ENCODE results near the gene PHKA2.

The PHKA2 gene

GRCh38 chrX:18929775-18930174, 54.1 kb downstream of the PHKA2 start:
- DNase-seq = no peak

GRCh38 chrX:18927558-18927957, 56.4 kb downstream of the PHKA2 start:
- no peak for DNase-seq

GRCh38 chrX:18924507-18925088, 59.3 kb downstream of the PHKA2 start:
- no peak for DNase-seq

- DNase-seq = no peak
These were observed 63.3 kb downstream of the PHKA2 start for GRCh38 chrX:18920566-18920965.

- DNase-seq = no peak
These were observed 63.8 kb downstream of the PHKA2 start for GRCh38 chrX:18920079-18920478.

GRCh38 chrX:18917831-18918230, 66.1 kb downstream of the PHKA2 start:
- DNase-seq = no peak

GRCh38 chrX:18906286-18906685, 77.6 kb downstream of the PHKA2 start:
- no peak for DNase-seq

- no peak for DNase-seq
These were observed 83.4 kb downstream of the PHKA2 start for GRCh38 chrX:18900401-18900976.

GRCh38 chrX:18899796-18900380, 84.0 kb downstream of the PHKA2 start:
- no peak for DNase-seq

GRCh38 chrX:18898492-18898891, 85.4 kb downstream of the PHKA2 start:
- DNase-seq = no peak

- DNase-seq = no peak
These were observed 85.8 kb downstream of the PHKA2 start for GRCh38 chrX:18898091-18898490.

GRCh38 chrX:18897611-18898010, 86.3 kb downstream of the PHKA2 start:
- DNase-seq = no peak

GRCh38 chrX:18896680-18897544, 87.0 kb downstream of the PHKA2 start:
- no peak for DNase-seq

GRCh38 chrX:18895189-18895951, 88.5 kb downstream of the PHKA2 start:
- no peak for DNase-seq

GRCh38 chrX:18894156-18894555, 89.8 kb downstream of the PHKA2 start:
- no peak for DNase-seq

- no peak for DNase-seq
These were observed 90.4 kb downstream of the PHKA2 start for GRCh38 chrX:18893536-18893935.

- DNase-seq = no peak
These were observed 91.0 kb downstream of the PHKA2 start for GRCh38 chrX:18892899-18893298.

- no peak for DNase-seq
These were observed 92.4 kb downstream of the PHKA2 start for GRCh38 chrX:18891548-18891945.

GRCh38 chrX:18890724-18891547, 93.0 kb downstream of the PHKA2 start:
- DNase-seq = no peak

GRCh38 chrX:18890049-18890381, 93.9 kb downstream of the PHKA2 start:
- DNase-seq = no peak

- no peak for DNase-seq
These were observed 94.4 kb downstream of the PHKA2 start for GRCh38 chrX:18889346-18890048.

GRCh38 chrX:18888281-18888680, 95.6 kb downstream of the PHKA2 start:
- no peak for DNase-seq

Measured in activated CD8-positive, alpha-beta memory T cell treated with anti-CD3 and anti-CD28 coated beads, Interleukin-2, amount 50 U/mL, for 4 hours (primary cell).